A549 (cell line): ENCODE results near the gene SVOPL. TPM values are rescaled to one million over a fixed set of nuclear protein-coding genes. Genes with fewer than 3 reads are reported as not detected.

Experiments used
- ATAC-seq, 2 experiments: fragments of 200-7000 bp in 1 of 2; fragments of >200 bp in 1 of 2; cut with Nextera tagmentation in 1 of 2; cut with Tn5 transposase in 1 of 2; 3 replicates each; pipeline versions ENCODE4 v1.8.0 to v1.9.1; 2018 to 2020; ENCODE audit warnings: mild to moderate bottlenecking in 1 of 2, moderate library complexity in 1 of 2
- CTCF ChIA-PET: fragments of 300-600 bp; sonication (Branson Sonifier 250); formaldehyde crosslinking; extraction: SDS; loops from one replicate; lab custom pipeline; 2021; ENCODE audit warnings: antibody characterized with exemption, inconsistent platforms; lab: Yijun Ruan, JAX
- POLR2A ChIA-PET: fragments of 350-600 bp; formaldehyde crosslinking; extraction: SDS; loops from one replicate; lab custom pipeline; 2021; ENCODE audit warnings: antibody characterized with exemption, inconsistent platforms; lab: Yijun Ruan, JAX
- DNase-seq, 2 experiments: peaks; one replicate each; pipeline versions ENCODE4 v3.0.0 to v3.0.0-alpha.2; 2011 to 2016; ENCODE audit warnings: low read depth in 1 of 2, low spot score in 1 of 2
- FAIRE-seq: peaks from 2 replicates; lab custom pipeline; 2011; peaks lifted over from hg19 to GRCh38; lab: Jason Lieb, UNC
- H3K27ac ChIP-seq, 2 experiments: fragments of >200 bp; sonication (Bioruptor Twin); formaldehyde crosslinking; 3 replicates each; pipeline ENCODE4 v1.5.1; 2016 to 2017
- H3K4me1 ChIP-seq: fragments of >200 bp; sonication (Bioruptor Twin); formaldehyde crosslinking; 3 replicates; pipeline ENCODE4 v1.6.1; 2016
- H3K4me2 ChIP-seq: fragments of >200 bp; sonication (Bioruptor Twin); formaldehyde crosslinking; 3 replicates; pipeline ENCODE4 v1.6.1; 2016
- H3K4me3 ChIP-seq: fragments of >200 bp; sonication (Bioruptor Twin); formaldehyde crosslinking; 3 replicates; pipeline ENCODE4 v1.5.1; 2016
- H3K9me3 ChIP-seq: fragments of >200 bp; sonication (Bioruptor Twin); formaldehyde crosslinking; 3 replicates; pipeline ENCODE4 v1.6.1; 2016
- ATOH8 ChIP-seq: fragments of 250-450 bp; sonication (Bioruptor Pico); IDR thresholded peaks from 2 replicates; pipeline ENCODE4 v1.5.0; 2020; ENCODE audit warnings: low read depth, mild to moderate bottlenecking, moderate library complexity
- BHLHE40 ChIP-seq: IDR thresholded peaks from 2 replicates; pipeline ENCODE4 v1.6.1; 2012; ENCODE audit warnings: low read depth, low read length, inconsistent platforms
- CBX2 ChIP-seq: fragments of 200-600 bp; sonication (generic); IDR thresholded peaks from 2 replicates; pipeline ENCODE4 v1.6.1; 2016; ENCODE audit warnings: low read depth, mild to moderate bottlenecking, borderline replicate concordance
- CBX8 ChIP-seq: fragments of 200-600 bp; sonication (generic); IDR thresholded peaks from 2 replicates; pipeline ENCODE4 v1.6.1; 2016
- CHD2 ChIP-seq: fragments of 150-350 bp; IDR thresholded peaks from 2 replicates; pipeline ENCODE4 v1.6.1; 2014; ENCODE audit warnings: low read length; ENCODE audit not compliant: partially characterized antibody
- EHF ChIP-seq: fragments of 250-450 bp; sonication (Bioruptor Pico); IDR thresholded peaks from 2 replicates; pipeline ENCODE4 v1.5.0; 2020; ENCODE audit warnings: mild to moderate bottlenecking
- ELK1 ChIP-seq: fragments of 150-350 bp; IDR thresholded peaks from 2 replicates; pipeline ENCODE4 v1.6.1; 2014; ENCODE audit warnings: low read depth, mild to moderate bottlenecking, low read length
- FOSB ChIP-seq: fragments of 250-450 bp; sonication (Bioruptor Pico); IDR thresholded peaks from 2 replicates; pipeline ENCODE4 v1.5.0; 2020; ENCODE audit warnings: mild to moderate bottlenecking, moderate library complexity
- FOSL2 ChIP-seq, 2 experiments: fragments of 450-650 bp in 1 of 2; fragments of >200 bp in 1 of 2; sonication (Bioruptor Twin) in 1 of 2; formaldehyde crosslinking; IDR thresholded peaks; 2 replicates each; pipeline versions ENCODE4 v1.5.0 to v1.6.1; 2016 to 2020; ENCODE audit warnings: mild to moderate bottlenecking in 1 of 2, moderate library complexity in 1 of 2
- HMGXB4 ChIP-seq: fragments of 250-450 bp; sonication (Bioruptor Pico); IDR thresholded peaks from 2 replicates; pipeline ENCODE4 v1.5.0; 2021; ENCODE audit warnings: mild to moderate bottlenecking, moderate library complexity, borderline replicate concordance
- JUN ChIP-seq, 2 experiments: fragments of >200 bp; sonication (Bioruptor Twin); formaldehyde crosslinking; IDR thresholded peaks; 2 replicates in 1 of 2; 3 replicates in 1 of 2; pipeline ENCODE4 v1.6.1; 2016 to 2017
- JUNB ChIP-seq: fragments of >200 bp; sonication (Bioruptor Twin); formaldehyde crosslinking; IDR thresholded peaks from 2 replicates; pipeline ENCODE4 v1.6.1; 2016
- KDM1A ChIP-seq: fragments of 200-600 bp; sonication (generic); IDR thresholded peaks from 2 replicates; pipeline ENCODE4 v1.6.1; 2016; ENCODE audit warnings: low read depth, mild to moderate bottlenecking
- MAFK ChIP-seq: fragments of 450-650 bp; IDR thresholded peaks from 2 replicates; pipeline ENCODE4 v1.6.1; 2014; ENCODE audit not compliant: partially characterized antibody
- NR3C1 ChIP-seq: fragments of >200 bp; sonication (Bioruptor Twin); formaldehyde crosslinking; IDR thresholded peaks from 3 replicates; pipeline ENCODE4 v1.6.1; 2017
- PBX3 ChIP-seq: IDR thresholded peaks from 2 replicates; pipeline ENCODE4 v1.6.1; 2012
- POLR2AphosphoS2 ChIP-seq: conservative IDR thresholded peaks from 2 replicates; pipeline ENCODE4 v1.6.1; 2012; ENCODE audit warnings: low read length, improper control_type of control experiment, inconsistent platforms
- SREBF2 ChIP-seq: fragments of 450-650 bp; IDR thresholded peaks from 2 replicates; pipeline ENCODE4 v1.6.1; 2014; ENCODE audit warnings: mild to moderate bottlenecking, moderate library complexity
- TFCP2L1 ChIP-seq: fragments of 250-450 bp; sonication (Bioruptor Pico); IDR thresholded peaks from 2 replicates; pipeline ENCODE4 v1.5.0; 2021; ENCODE audit warnings: mild to moderate bottlenecking
- TP53 ChIP-seq: fragments of 250-450 bp; sonication (Bioruptor Pico); IDR thresholded peaks from 2 replicates; pipeline ENCODE4 v1.5.0; 2021; ENCODE audit warnings: mild to moderate bottlenecking, moderate library complexity
- ZC3H11A ChIP-seq: fragments of 450-650 bp; IDR thresholded peaks from 2 replicates; pipeline ENCODE4 v1.6.1; 2014; ENCODE audit warnings: antibody characterized with exemption, mild to moderate bottlenecking
- ZSCAN20 ChIP-seq: fragments of 250-450 bp; sonication (Bioruptor Pico); IDR thresholded peaks from 2 replicates; pipeline ENCODE4 v1.8.0; 2022; ENCODE audit warnings: mild to moderate bottlenecking, moderate library complexity
- WGBS: methylation state at CpG from one replicate; pipeline ENCODE4 v1.1.6; 2017; ENCODE audit errors: missing lambda C conversion rate; 5-methylcytosine and 5-hydroxymethylcytosine counted together
- polyA plus RNA-seq, 4 experiments: library from polyadenylated mRNA; depleted of rRNA in 3 of 4; stranded (reverse); fragments of >200 nt; fragmentation: RNase III in 1 of 4; extraction: RNeasy Plus Mini Kit Qiagen cat#74134 plus additional on column Dnase treatment in 1 of 4; gene quantifications; 2 replicates in 3 of 4; 3 replicates in 1 of 4; pipeline ENCODE4 v1.2.3, GENCODE V29; 2011 to 2017
- TF ChIP-seq, protein P1 (sequence below): fragments of 450-650 bp; IDR thresholded peaks from 2 replicates; pipeline ENCODE4 v1.6.1; 2014; ENCODE audit warnings: antibody characterized with exemption
- TF ChIP-seq, protein P2 (sequence below): IDR thresholded peaks from 2 replicates; pipeline ENCODE4 v1.6.1; 2012; ENCODE audit warnings: low read depth, borderline replicate concordance
- TF ChIP-seq, protein P3 (sequence below): IDR thresholded peaks from 2 replicates; pipeline ENCODE4 v1.6.1; 2012

Gene SVOPL
- polyA plus RNA-seq, 2 of the 4 experiments (the other 2 are of a cell fraction) = 0.21 TPM; not detected in 1

- Histone ChIP-seq H3K4me1 (peaks cover 9% of the 10 kb centered on the region; the same call in 2 of the 3 replicates), H3K9me3 (no peaks in the 10 kb centered on the region), H3K27ac (no peak overlapping the region), H3K4me2 (no peak overlapping the region), H3K4me3 (no peak overlapping the region)
- ATAC-seq = no peak
- no peak for TF ChIP-seq EHF (CRISPR knock-in tag)
- TF ChIP-seq JUNB = no peak
- TF ChIP-seq ZSCAN20 = no peak
- no peak for TF ChIP-seq JUN (IDR thresholded peaks at IDR 0.05)
- TF ChIP-seq BHLHE40 = no peak
- TF ChIP-seq, protein P1, sequence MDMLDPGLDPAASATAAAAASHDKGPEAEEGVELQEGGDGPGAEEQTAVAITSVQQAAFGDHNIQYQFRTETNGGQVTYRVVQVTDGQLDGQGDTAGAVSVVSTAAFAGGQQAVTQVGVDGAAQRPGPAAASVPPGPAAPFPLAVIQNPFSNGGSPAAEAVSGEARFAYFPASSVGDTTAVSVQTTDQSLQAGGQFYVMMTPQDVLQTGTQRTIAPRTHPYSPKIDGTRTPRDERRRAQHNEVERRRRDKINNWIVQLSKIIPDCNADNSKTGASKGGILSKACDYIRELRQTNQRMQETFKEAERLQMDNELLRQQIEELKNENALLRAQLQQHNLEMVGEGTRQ = no peak
- TF ChIP-seq CHD2 = no peak
- TF ChIP-seq MAFK = no peak
- WGBS = 73% methylated on average over 6 of the region's 6 CpGs
- ChIA-PET CTCF (interaction anchor here (1.7 to 3.8 kb wide), 2 partner anchors 10 to 845 kb away, joined by 3 to 23 read pairs; no protein-coding TSS in a partner anchor), POLR2A (no interaction called here)
- no peak for FAIRE-seq
- DNase-seq = no peak
Measured at GRCh38 chr7:138748666-138749065, 47.5 kb upstream of the SVOPL start.

DNA sequence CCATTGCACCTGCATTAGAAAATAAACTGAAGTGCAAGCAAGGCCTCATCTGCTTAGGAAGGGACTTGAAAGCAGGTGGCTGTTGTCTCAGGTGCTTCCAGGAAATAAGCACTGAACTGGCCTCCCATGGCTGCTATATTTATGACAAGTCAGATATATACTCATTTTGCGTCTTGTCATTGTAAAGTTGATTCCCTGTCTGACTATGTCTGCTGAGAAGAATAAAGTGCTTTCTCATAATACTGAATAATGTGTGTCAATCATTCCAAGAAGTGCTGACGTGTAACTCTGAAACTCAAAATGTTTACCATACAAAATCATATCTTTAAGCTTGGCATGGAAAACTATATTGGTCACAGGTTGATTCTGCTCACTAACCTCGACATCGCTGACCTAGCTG lies 44.9 kb upstream of the SVOPL start:
- FAIRE-seq (no peak), ATAC-seq (no peak)
- Histone ChIP-seq H3K4me2 (no peak overlapping the region), H3K4me1 (no peaks in the 10 kb centered on the region), H3K4me3 (no peak overlapping the region), H3K27ac (no peak overlapping the region), H3K9me3 (no peaks in the 10 kb centered on the region)
- WGBS = 83% methylated on average over 4 of the region's 4 CpGs
- POLR2A ChIA-PET = no interaction called here
- CTCF ChIA-PET = no interaction called here
- TF ChIP-seq PBX3 (no peak), JUN (IDR thresholded peaks at IDR 0.05) (no peak), CBX2 (no peak), ZSCAN20 (no peak), KDM1A (no peak), ELK1 (no peak), NR3C1 (no peak), TP53 (CRISPR knock-in tag) (no peak), ZC3H11A (no peak), FOSB (CRISPR knock-in tag) (no peak), FOSL2 (IDR thresholded peaks at IDR 0.05) (no peak), FOSL2 (CRISPR knock-in tag; IDR thresholded peaks at IDR 0.05) (no peak), SREBF2 (no peak), TFCP2L1 (CRISPR knock-in tag) (no peak), POLR2AphosphoS2 (no peak), HMGXB4 (CRISPR knock-in tag) (no peak), CBX8 (no peak), ATOH8 (CRISPR knock-in tag) (no peak)
- TF ChIP-seq, protein P2, sequence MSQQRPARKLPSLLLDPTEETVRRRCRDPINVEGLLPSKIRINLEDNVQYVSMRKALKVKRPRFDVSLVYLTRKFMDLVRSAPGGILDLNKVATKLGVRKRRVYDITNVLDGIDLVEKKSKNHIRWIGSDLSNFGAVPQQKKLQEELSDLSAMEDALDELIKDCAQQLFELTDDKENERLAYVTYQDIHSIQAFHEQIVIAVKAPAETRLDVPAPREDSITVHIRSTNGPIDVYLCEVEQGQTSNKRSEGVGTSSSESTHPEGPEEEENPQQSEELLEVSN = no peak
- TF ChIP-seq, protein P3, sequence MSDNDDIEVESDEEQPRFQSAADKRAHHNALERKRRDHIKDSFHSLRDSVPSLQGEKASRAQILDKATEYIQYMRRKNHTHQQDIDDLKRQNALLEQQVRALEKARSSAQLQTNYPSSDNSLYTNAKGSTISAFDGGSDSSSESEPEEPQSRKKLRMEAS = no peak
- TF ChIP-seq, protein P1 = no peak
- TF ChIP-seq, all 56 proteins: peak for 0
- no peak for DNase-seq
